ENCODE measurements around the gene KCNIP1.

- TF ChIP-seq CTCF (IDR thresholded peaks at IDR 0.05), result no peak
- TF ChIP-seq POLR2A (IDR thresholded peaks at IDR 0.05), result no peak
Measured at GRCh38 chr5:170469414-170469813, 34.4 kb upstream of the KCNIP1 start.

Data from transverse colon (tissue), 3 donors.